Mesodermal cell (in vitro differentiated cells): ENCODE results near the gene TCP10L.
"Not testable (repeated sequence)": the region's sequence is repeated elsewhere in the genome, so short reads cannot be mapped to it uniquely, and the experiment has no call there.

ENCODE experiments used
- H3K27ac ChIP-seq: 2 replicates; pipeline ENCODE4 v1.7.0; 2013; ENCODE audit warnings: mild to moderate bottlenecking, low read depth, low read length, moderate library complexity; ENCODE audit not compliant: severe bottlenecking
- H3K36me3 ChIP-seq: 2 replicates; pipeline ENCODE4 v1.7.1; 2013; ENCODE audit warnings: mild to moderate bottlenecking, low read length, moderate library complexity; ENCODE audit not compliant: control insufficient read depth, insufficient read depth
- H3K4me1 ChIP-seq: one replicate; pipeline ENCODE4 v1.7.1; 2013; ENCODE audit warnings: mild to moderate bottlenecking, low read length; ENCODE audit not compliant: insufficient read depth, control insufficient read depth, poor library complexity, severe bottlenecking
- H3K4me3 ChIP-seq: 2 replicates; pipeline ENCODE4 v1.7.0; 2013; ENCODE audit warnings: low read length, control low read depth, mild to moderate bottlenecking; ENCODE audit not compliant: insufficient read depth, poor library complexity, severe bottlenecking; ENCODE audit errors: extremely low read depth
- H3K9me3 ChIP-seq: 2 replicates; pipeline ENCODE4 v1.7.1; 2013; ENCODE audit warnings: mild to moderate bottlenecking, low read length, moderate library complexity; ENCODE audit not compliant: control insufficient read depth
- WGBS, 2 experiments: methylation state at CpG; one replicate each; pipeline ENCODE4 v1.1.5; 2013; ENCODE audit warnings: missing lambda C conversion rate in 2 of 2; ENCODE audit not compliant: insufficient coverage in 2 of 2; 5-methylcytosine and 5-hydroxymethylcytosine counted together

TCP10L gene

GRCh38 chr21:32569261-32570230 is 15.8 kb downstream of the TCP10L start:
- H3K27ac ChIP-seq: no peak overlapping the region

GRCh38 chr21:32567626-32568025 is 17.7 kb downstream of the TCP10L start:
- Histone ChIP-seq H3K27ac (no peak overlapping the region), H3K36me3 (no peaks in the 10 kb centered on the region), H3K9me3 (no peaks in the 10 kb centered on the region), H3K4me3 (no peak overlapping the region), H3K4me1 (no peaks in the 10 kb centered on the region)
- 92 to 96% methylated on average over 4 to 6 of the region's 8 CpGs for WGBS, 2 experiments

More at GRCh38 chr21:32569261-32570230, 15.8 kb downstream of the TCP10L start:
- WGBS, 2 experiments: 8 to 9% methylated on average over 56 to 58 of the region's 61 CpGs
- H3K4me3 ChIP-seq: peak overlapping the region; percentile 45
- H3K4me1 ChIP-seq: no peaks in the 10 kb centered on the region
- no peaks in the 10 kb centered on the region for H3K36me3 ChIP-seq
- H3K9me3 ChIP-seq: no peaks in the 10 kb centered on the region

- Histone ChIP-seq H3K27ac (no peak overlapping the region), H3K4me1 (no peaks in the 10 kb centered on the region), H3K4me3 (no peak overlapping the region), H3K36me3 (no peaks in the 10 kb centered on the region), H3K9me3 (no peaks in the 10 kb centered on the region)
- 87 to 90% methylated on average over 2 to 4 of the region's 5 CpGs for WGBS, 2 experiments
Measured at GRCh38 chr21:32566741-32567389, 18.5 kb downstream of the TCP10L start.

GRCh38 chr21:32565856-32566465 is 19.4 kb downstream of the TCP10L start:
- WGBS, 2 experiments: 92% methylated on average over 1 of the region's 2 CpGs; no CpG with 5 or more reads in 1 of the 2 experiments
- H3K9me3 ChIP-seq: no peaks in the 10 kb centered on the region
- H3K4me3 ChIP-seq: no peak overlapping the region
- H3K36me3 ChIP-seq: no peaks in the 10 kb centered on the region
- H3K27ac ChIP-seq: no peak overlapping the region
- H3K4me1 ChIP-seq: no peaks in the 10 kb centered on the region

- WGBS, 2 experiments: no CpG with 5 or more reads among the region's 2 CpGs
- Histone ChIP-seq H3K4me3 (no peak overlapping the region), H3K4me1 (no peaks in the 10 kb centered on the region), H3K36me3 (no peaks in the 10 kb centered on the region), H3K9me3 (no peaks in the 10 kb centered on the region), H3K27ac (no peak overlapping the region)
Measured at GRCh38 chr21:32562915-32563314, 22.4 kb downstream of the TCP10L start.

- Histone ChIP-seq H3K4me1 (no peaks in the 10 kb centered on the region), H3K27ac (no peak overlapping the region), H3K9me3 (no peaks in the 10 kb centered on the region), H3K36me3 (no peaks in the 10 kb centered on the region), H3K4me3 (no peak overlapping the region)
- 23 to 40% methylated on average over 4 of the region's 5 CpGs for WGBS, 2 experiments
Measured at GRCh38 chr21:32562426-32562825, 22.9 kb downstream of the TCP10L start.

GRCh38 chr21:32561476-32561875 is 23.8 kb downstream of the TCP10L start:
- not testable (repeated sequence) for H3K4me1 ChIP-seq, H3K9me3 ChIP-seq, H3K4me3 ChIP-seq, H3K27ac ChIP-seq, H3K36me3 ChIP-seq
- 50% methylated on average over 1 of the region's 1 CpG; no CpG with 5 or more reads in 1 of the 2 experiments for WGBS, 2 experiments

- H3K9me3 ChIP-seq: no peaks in the 10 kb centered on the region
- no peak overlapping the region for H3K27ac ChIP-seq
- H3K36me3 ChIP-seq: no peaks in the 10 kb centered on the region
- WGBS, 2 experiments: 40% methylated on average over 1 of the region's 3 CpGs; no CpG with 5 or more reads in 1 of the 2 experiments
- H3K4me3 ChIP-seq: no peak overlapping the region
- no peaks in the 10 kb centered on the region for H3K4me1 ChIP-seq
Measured at GRCh38 chr21:32560896-32561295, 24.4 kb downstream of the TCP10L start.

- H3K4me3 ChIP-seq: no peak overlapping the region
- H3K27ac ChIP-seq: no peak overlapping the region
- no peaks in the 10 kb centered on the region for H3K4me1 ChIP-seq
- H3K36me3 ChIP-seq: no peaks in the 10 kb centered on the region
- H3K9me3 ChIP-seq: no peaks in the 10 kb centered on the region
- 88 to 92% methylated on average over 5 of the region's 6 CpGs for WGBS, 2 experiments
Measured at GRCh38 chr21:32559006-32559610, 26.2 kb downstream of the TCP10L start.

GRCh38 chr21:32558106-32558505 is 27.2 kb downstream of the TCP10L start:
- Histone ChIP-seq H3K36me3 (no peaks in the 10 kb centered on the region), H3K4me3 (no peak overlapping the region), H3K4me1 (no peaks in the 10 kb centered on the region), H3K27ac (no peak overlapping the region), H3K9me3 (no peaks in the 10 kb centered on the region)
- 80 to 86% methylated on average over 1 of the region's 3 CpGs for WGBS, 2 experiments
